GM21423 (cell line): ENCODE measurements around the gene APOC4.
"Not testable (repeated sequence)": the region's sequence is repeated elsewhere in the genome, so short reads cannot be mapped to it uniquely, and the experiment has no call there.

Source experiments
- ATAC-seq: cut with Tn5 transposase; IDR thresholded peaks from one replicate; pipeline ENCODE4 v1.9.1; 2021; ENCODE audit warnings: mild to moderate bottlenecking, moderate library complexity; ENCODE audit not compliant: unreplicated experiment

Gene APOC4

DNA sequence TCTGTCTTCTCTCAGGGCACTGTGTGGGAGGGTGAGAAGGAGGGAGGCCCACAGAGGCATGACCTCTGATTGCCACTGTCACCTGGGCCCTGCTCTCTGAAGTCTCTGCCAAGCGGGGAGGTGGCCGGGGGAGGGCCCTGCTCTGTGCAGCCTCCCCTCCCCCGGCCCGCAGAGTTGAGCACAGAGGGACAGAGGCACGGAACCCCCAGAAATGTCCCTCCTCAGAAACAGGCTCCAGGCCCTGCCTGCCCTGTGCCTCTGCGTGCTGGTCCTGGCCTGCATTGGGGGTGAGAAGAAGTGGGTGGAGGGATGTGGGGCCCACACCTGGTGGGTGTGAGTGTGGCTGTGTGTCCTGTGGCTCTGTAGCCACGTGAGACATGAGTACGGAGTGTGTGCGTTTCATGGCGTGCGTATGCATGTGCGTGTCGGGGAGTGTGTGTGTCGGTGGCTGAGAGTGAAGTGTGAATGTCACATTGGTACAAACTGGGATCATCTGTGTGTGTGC is at the start of gene APOC4:
Gene APOC4, plus strand, starts transcription at position 171 of the 505 bp plus-strand sequence. Its CDS starts 41 bp downstream, at position 212.
- no peak for ATAC-seq

DNA sequence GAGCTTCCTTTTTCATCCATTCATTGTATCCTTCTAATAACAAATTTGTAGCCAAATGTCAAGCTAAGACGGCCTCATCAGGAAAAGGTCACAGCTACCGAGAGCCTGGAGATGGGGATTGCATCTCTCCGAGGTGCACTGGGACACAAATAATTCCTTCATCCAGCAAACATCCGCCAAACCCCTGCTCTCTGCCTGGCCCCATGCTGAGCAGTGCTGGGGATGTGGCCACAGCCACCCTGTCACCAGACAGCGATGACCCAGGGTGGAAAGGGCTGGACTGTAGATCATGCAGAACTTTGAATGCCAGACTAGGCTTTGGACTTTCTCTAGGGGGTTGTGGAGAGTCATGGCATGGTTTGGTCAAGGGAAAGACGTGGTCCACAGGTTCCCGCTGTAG is 49.1 kb upstream of the APOC4 start:
- ATAC-seq: no peak

- no peak for ATAC-seq
These were observed 48.5 kb upstream of the APOC4 start for GRCh38 chr19:44893332-44894051.

DNA sequence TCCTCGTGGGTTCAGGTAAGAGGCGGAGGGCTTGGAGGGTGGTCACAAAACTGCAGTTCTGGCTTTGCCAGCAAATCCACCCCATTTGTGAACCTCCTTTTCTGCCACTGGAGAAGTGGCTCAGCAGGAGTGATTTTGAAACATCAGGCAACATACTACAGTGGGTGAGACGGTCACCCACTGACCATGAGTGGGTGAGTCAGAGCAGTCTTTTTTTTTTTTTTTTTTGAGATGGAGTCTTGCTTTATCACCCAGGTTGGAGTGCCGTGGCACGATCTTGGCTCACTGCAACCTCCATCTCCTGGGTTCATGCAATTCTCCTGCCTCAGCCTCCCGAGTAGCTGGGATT is 48.0 kb upstream of the APOC4 start:
- no peak for ATAC-seq

DNA sequence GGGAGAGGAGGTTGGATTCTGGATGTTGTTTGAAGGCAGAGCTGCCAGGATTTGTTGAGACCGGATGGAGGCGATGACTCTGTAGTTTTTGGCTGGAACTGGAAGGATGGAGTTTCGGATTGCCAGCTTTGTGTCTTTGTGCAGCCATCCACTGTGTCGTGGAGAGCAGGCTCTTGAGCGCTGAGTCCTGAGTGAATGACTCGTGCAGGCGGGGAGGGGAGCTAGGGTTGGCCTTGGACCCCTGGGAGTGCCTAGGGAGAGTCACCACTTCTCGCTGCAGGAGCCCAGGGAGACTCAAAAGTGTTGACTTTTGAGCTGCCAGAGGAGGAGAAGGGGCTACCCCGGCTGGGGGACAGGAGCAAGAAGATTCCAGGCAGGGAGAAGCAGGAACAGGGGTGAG is 47.1 kb upstream of the APOC4 start:
- ATAC-seq: no peak

GRCh38 chr19:44897835-44898234 is 44.2 kb upstream of the APOC4 start:
- ATAC-seq: no peak

DNA sequence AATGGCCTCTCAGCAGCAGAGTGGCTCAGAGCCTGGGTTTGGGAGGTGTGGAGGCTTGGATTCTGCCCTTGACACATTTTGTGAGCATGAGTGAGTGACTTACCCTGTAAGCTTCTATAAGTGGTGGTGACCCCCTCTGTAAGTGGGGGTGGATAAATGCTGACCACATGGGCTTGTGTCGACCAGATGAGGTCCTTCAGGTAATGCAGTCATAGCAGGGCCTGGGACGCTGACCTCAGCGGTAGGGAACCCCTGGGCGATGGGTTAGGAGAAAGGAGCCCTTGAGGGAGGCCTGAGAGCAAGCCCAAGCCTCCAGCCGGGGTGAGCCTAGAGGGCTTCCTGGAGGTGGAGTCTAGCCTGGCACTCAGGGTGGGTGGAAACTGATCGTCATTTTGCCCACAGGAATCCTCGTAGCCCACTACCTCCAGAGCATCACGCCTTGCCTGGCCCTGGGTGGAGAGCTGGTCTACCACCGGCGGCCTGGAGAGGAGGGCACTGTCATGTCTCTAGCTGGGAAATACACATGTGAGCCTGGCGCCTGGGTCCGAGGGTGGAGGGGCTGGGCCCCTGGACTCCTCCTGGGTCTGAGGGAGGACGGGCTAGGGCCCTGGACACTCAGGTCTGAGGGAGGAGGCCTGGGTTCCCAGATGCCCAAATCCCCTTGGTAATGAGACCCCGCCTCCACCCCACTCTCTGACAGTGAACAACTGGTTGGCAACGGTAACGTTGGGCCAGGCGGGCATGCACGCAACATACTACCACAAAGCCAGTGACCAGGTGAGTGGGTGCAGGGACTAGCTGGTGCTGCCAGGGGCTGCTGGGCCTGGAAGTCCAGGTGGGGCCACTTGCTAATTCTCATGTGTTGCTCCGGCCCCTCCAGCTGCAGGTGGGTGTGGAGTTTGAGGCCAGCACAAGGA is 41.5 kb upstream of the APOC4 start:
- ATAC-seq: no peak

GRCh38 chr19:44903216-44903601 is 38.8 kb upstream of the APOC4 start:
- ATAC-seq: no peak

- ATAC-seq: no peak
These were observed 38.2 kb upstream of the APOC4 start for GRCh38 chr19:44903602-44904425.

DNA sequence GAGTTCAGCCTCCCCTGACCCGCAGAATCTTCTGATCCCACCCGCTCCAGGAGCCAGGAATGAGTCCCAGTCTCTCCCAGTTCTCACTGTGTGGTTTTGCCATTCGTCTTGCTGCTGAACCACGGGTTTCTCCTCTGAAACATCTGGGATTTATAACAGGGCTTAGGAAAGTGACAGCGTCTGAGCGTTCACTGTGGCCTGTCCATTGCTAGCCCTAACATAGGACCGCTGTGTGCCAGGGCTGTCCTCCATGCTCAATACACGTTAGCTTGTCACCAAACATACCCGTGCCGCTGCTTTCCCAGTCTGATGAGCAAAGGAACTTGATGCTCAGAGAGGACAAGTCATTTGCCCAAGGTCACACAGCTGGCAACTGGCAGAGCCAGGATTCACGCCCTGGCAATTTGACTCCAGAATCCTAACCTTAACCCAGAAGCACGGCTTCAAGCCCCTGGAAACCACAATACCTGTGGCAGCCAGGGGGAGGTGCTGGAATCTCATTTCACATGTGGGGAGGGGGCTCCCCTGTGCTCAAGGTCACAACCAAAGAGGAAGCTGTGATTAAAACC is 37.5 kb upstream of the APOC4 start:
- no peak for ATAC-seq

- no peak for ATAC-seq
These were observed 36.4 kb upstream of the APOC4 start, which contains the start of gene APOE for GRCh38 chr19:44905437-44906160. APOE (plus strand) TSS chr19:44905796; CDS start chr19:44906625, 829 bp downstream.

DNA sequence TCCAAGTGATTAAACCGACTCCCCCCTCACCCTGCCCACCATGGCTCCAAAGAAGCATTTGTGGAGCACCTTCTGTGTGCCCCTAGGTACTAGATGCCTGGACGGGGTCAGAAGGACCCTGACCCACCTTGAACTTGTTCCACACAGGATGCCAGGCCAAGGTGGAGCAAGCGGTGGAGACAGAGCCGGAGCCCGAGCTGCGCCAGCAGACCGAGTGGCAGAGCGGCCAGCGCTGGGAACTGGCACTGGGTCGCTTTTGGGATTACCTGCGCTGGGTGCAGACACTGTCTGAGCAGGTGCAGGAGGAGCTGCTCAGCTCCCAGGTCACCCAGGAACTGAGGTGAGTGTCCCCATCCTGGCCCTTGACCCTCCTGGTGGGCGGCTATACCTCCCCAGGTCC is 34.4 kb upstream of the APOC4 start:
- ATAC-seq: no peak

- no peak for ATAC-seq
These were observed 33.8 kb upstream of the APOC4 start for GRCh38 chr19:44908074-44908835.

- no peak for ATAC-seq
These were observed 33.2 kb upstream of the APOC4 start for GRCh38 chr19:44908836-44909261.

- ATAC-seq: no peak
These were observed 32.3 kb upstream of the APOC4 start for GRCh38 chr19:44909775-44910174.

- ATAC-seq: not testable (repeated sequence)
These were observed 30.1 kb upstream of the APOC4 start for GRCh38 chr19:44911896-44912295.

DNA sequence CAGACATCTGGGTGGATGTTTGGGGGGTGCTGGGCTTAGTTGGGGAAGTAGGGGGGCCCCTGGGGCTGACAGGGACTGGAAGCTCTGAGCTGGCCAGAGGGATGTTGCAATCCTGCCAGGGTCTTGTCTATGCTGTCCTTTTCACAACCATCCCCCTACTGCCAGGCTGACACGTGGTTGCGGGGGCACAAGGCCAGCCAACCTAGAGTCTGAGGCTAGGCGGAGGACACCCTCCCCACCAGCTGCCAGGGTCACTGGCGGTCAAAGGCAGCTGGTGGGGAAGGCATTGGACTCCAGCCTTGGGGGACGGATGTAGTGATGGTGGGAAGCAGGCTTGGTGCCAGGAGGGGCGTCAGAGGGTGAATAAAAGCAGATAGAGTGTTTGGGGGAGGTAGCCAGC is 29.2 kb upstream of the APOC4 start:
- ATAC-seq: no peak

DNA sequence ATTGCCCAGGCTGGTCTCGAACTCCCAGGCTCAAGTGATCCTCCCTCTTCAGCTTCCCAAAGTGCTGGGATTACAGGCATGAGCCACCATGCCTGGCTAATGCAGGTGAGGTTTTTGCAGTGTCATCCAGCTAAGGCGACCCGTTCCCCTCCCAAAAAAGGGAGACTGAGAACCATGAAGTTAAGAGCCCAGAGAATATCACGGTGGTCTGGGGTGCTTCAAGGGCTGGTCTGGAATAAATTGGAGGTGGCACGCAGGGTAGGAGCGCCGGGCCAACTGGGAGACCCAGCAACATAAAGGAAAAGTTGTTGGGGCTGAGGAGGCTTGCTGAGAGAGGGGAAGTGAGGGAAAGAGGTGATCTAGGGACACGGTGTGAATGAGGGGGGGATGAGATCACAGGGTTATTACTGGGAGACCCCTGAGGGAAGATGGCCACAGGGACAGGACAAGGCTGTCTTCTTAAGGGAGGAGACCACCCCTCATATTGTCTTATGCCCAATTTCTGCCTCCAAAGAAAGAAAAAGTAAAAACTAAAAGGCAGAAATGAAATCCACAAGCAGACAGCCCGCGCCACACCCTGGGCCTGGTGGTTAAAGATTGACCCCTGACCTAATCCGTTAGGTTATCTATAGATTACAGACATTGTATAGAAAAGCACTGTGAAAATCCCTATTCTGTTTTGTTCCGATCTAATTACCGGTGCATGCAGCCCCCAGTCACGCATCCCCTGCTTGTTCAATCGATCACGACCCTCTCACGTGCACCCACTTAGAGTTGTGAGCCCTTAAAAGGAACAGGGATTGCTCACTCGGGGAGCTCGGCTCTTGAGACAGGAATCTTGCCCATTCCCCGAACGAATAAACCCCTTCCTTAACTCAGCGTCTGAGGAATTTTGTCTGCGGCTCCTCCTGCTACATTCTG is 28.3 kb upstream of the APOC4 start:
- not testable (repeated sequence) for ATAC-seq
